GM23248 (cell line): ENCODE data around the gene AJM1. TPM values are rescaled to one million over a fixed set of nuclear protein-coding genes. Genes with fewer than 3 reads are reported as not detected.

Experiments used
- DNase-seq: peaks from one replicate; pipeline ENCODE4 v3.0.0-alpha.2; 2015
- H2AFZ ChIP-seq: fragments of 200-600 bp; sonication (generic); 2 replicates; pipeline ENCODE4 v1.6.1; 2016; ENCODE audit warnings: antibody characterized with exemption
- H3F3A ChIP-seq: fragments of 200-600 bp; sonication (generic); 2 replicates; pipeline ENCODE4 v1.6.1; 2016; ENCODE audit warnings: mild to moderate bottlenecking, antibody characterized with exemption, mixed run types; ENCODE audit not compliant: insufficient read depth
- H3K27ac ChIP-seq: fragments of 200-600 bp; sonication (generic); 2 replicates; pipeline ENCODE4 v1.5.1; 2016; ENCODE audit warnings: mild to moderate bottlenecking
- H3K27me3 ChIP-seq: fragments of 200-600 bp; sonication (generic); replicated peaks from 2 replicates; pipeline ENCODE4 v1.6.1; 2016; ENCODE audit warnings: mild to moderate bottlenecking; ENCODE audit not compliant: insufficient read depth
- H3K36me3 ChIP-seq: fragments of 200-600 bp; sonication (generic); 2 replicates; pipeline ENCODE4 v1.6.1; 2016; ENCODE audit warnings: low read depth, mild to moderate bottlenecking
- H3K4me1 ChIP-seq: fragments of 200-600 bp; sonication (generic); 2 replicates; pipeline ENCODE4 v1.6.1; 2016; ENCODE audit warnings: mild to moderate bottlenecking; ENCODE audit not compliant: insufficient read depth
- H3K4me2 ChIP-seq: fragments of 200-600 bp; sonication (generic); one replicate; pipeline ENCODE4 v1.6.1; 2016; ENCODE audit warnings: mild to moderate bottlenecking; ENCODE audit not compliant: unreplicated experiment
- H3K4me3 ChIP-seq: fragments of 200-600 bp; sonication (generic); 2 replicates; pipeline ENCODE4 v1.5.1; 2016; ENCODE audit warnings: mild to moderate bottlenecking
- H3K79me2 ChIP-seq: fragments of 200-600 bp; sonication (generic); 2 replicates; pipeline ENCODE4 v1.6.1; 2016; ENCODE audit warnings: mild to moderate bottlenecking; ENCODE audit not compliant: insufficient read depth
- H3K9ac ChIP-seq: fragments of 200-600 bp; sonication (generic); 2 replicates; pipeline ENCODE4 v1.6.1; 2016; ENCODE audit warnings: mild to moderate bottlenecking
- H3K9me2 ChIP-seq: fragments of 200-600 bp; sonication (generic); 2 replicates; pipeline ENCODE4 v1.6.1; 2016; ENCODE audit warnings: mixed run types, mild to moderate bottlenecking, moderate library complexity; ENCODE audit not compliant: insufficient read depth
- H3K9me3 ChIP-seq: fragments of 200-600 bp; sonication (generic); one replicate; pipeline ENCODE4 v1.6.1; 2017; ENCODE audit warnings: low read depth
- H4K20me1 ChIP-seq: fragments of 200-600 bp; sonication (generic); 2 replicates; pipeline ENCODE4 v1.6.0; 2016; ENCODE audit not compliant: insufficient read depth
- EZH2 ChIP-seq: fragments of 200-600 bp; sonication (generic); IDR thresholded peaks from 2 replicates; pipeline ENCODE4 v1.6.1; 2018; ENCODE audit warnings: antibody characterized with exemption, mild to moderate bottlenecking; ENCODE audit not compliant: insufficient read depth, poor library complexity, severe bottlenecking
- EZH2phosphoT487 ChIP-seq: fragments of 200-600 bp; sonication (generic); IDR thresholded peaks from 2 replicates; pipeline ENCODE4 v1.6.1; 2018; ENCODE audit warnings: antibody characterized with exemption, moderate library complexity, mild to moderate bottlenecking, low read depth; ENCODE audit not compliant: insufficient read depth
- WGBS, 2 experiments: methylation state at CpG; one replicate each; pipeline ENCODE4 v1.1.6; 2015 to 2017; ENCODE audit warnings: low lambda C conversion rate in 2 of 2, low coverage in 1 of 2; ENCODE audit errors: missing lambda C conversion rate in 2 of 2; 5-methylcytosine and 5-hydroxymethylcytosine counted together
- in situ Hi-C: fragments of 300-500 bp; cut with MboI; formaldehyde crosslinking; loops from 2 replicates; pipeline ENCODE4 v1.15.0; 2020
- polyA plus RNA-seq: library from polyadenylated mRNA; unstranded; fragments of >200 nt; fragmentation: Nextera tagmentation; extraction: Ambion mirVana; gene quantifications from 2 replicates; pipeline ENCODE4 v1.2.1, GENCODE V29; 2016
- total RNA-seq: library from RNA; depleted of rRNA; stranded (reverse); fragments of >200 nt; shearing (Covaris generic); gene quantifications from 2 replicates; pipeline ENCODE4 v1.2.3, GENCODE V29; 2014

The AJM1 gene
- total and polyA plus RNA-seq, 2 experiments from 2014 or later = 1.1 to 1.4 TPM

- no peak overlapping the region for H2AFZ ChIP-seq
- in situ Hi-C loops = no loop called here
- no peak overlapping the region for H3K4me2 ChIP-seq
Measured at GRCh38 chr9:136857166-136857565, 14.9 kb downstream of the AJM1 start.

GRCh38 chr9:136857581-136858412 is 15.5 kb downstream of the AJM1 start:
- Histone ChIP-seq H3K27ac (no peak overlapping the region), H2AFZ (no peak overlapping the region), H3F3A (no peaks in the 10 kb centered on the region), H3K9ac (no peak overlapping the region), H3K27me3 (no peaks in the 10 kb centered on the region), H3K9me2 (no peaks in the 10 kb centered on the region), H3K4me2 (no peak overlapping the region), H3K4me1 (no peaks in the 10 kb centered on the region), H3K9me3 (no peaks in the 10 kb centered on the region), H3K36me3 (peaks cover 6% of the 10 kb centered on the region; the same call in 1 of the 2 replicates), H4K20me1 (no peaks in the 10 kb centered on the region), H3K79me2 (peaks cover 1% of the 10 kb centered on the region; the same call in 1 of the 2 replicates), H3K4me3 (no peak overlapping the region)
- 80 to 88% methylated on average over 16 to 28 of the region's 29 CpGs for WGBS, 2 experiments
- no peak for TF ChIP-seq EZH2
- TF ChIP-seq EZH2phosphoT487 = no peak
- no peak for DNase-seq
- in situ Hi-C loops = no loop called here

More at GRCh38 chr9:136857166-136857565, 14.9 kb downstream of the AJM1 start:
- peaks cover under 1% of the 10 kb centered on the region; the same call in 1 of the 2 replicates for H3K36me3 ChIP-seq
- no peak for DNase-seq
- H3K9me3 ChIP-seq = no peaks in the 10 kb centered on the region
- H3K9ac ChIP-seq = no peak overlapping the region
- no peaks in the 10 kb centered on the region for H3F3A ChIP-seq
- H3K4me1 ChIP-seq = no peaks in the 10 kb centered on the region
- no peaks in the 10 kb centered on the region for H3K79me2 ChIP-seq
- H3K27me3 ChIP-seq = no peaks in the 10 kb centered on the region
- TF ChIP-seq EZH2phosphoT487 = no peak
- no peak for TF ChIP-seq EZH2
- H3K4me3 ChIP-seq = no peak overlapping the region
- H3K9me2 ChIP-seq = no peaks in the 10 kb centered on the region
- WGBS, 2 experiments = 96 to 97% methylated on average over 12 to 18 of the region's 19 CpGs
- no peak overlapping the region for H3K27ac ChIP-seq
- H4K20me1 ChIP-seq = no peaks in the 10 kb centered on the region

GRCh38 chr9:136858452-136858843 is 16.2 kb downstream of the AJM1 start:
- no peak overlapping the region for H3K9ac ChIP-seq
- H3K27me3 ChIP-seq = no peaks in the 10 kb centered on the region
- no peak overlapping the region for H3K27ac ChIP-seq
- H3K9me3 ChIP-seq = no peaks in the 10 kb centered on the region
- no peaks in the 10 kb centered on the region for H3K4me1 ChIP-seq
- DNase-seq = no peak
- no peak overlapping the region for H3K4me2 ChIP-seq
- 95 to 97% methylated on average over 13 to 15 of the region's 15 CpGs for WGBS, 2 experiments
- H3K9me2 ChIP-seq = no peaks in the 10 kb centered on the region
- H3K79me2 ChIP-seq = peaks cover 8% of the 10 kb centered on the region
- in situ Hi-C loops = no loop called here
- no peaks in the 10 kb centered on the region for H4K20me1 ChIP-seq
- no peak for TF ChIP-seq EZH2
- no peak for TF ChIP-seq EZH2phosphoT487
- H3F3A ChIP-seq = no peaks in the 10 kb centered on the region
- peaks cover 6% of the 10 kb centered on the region for H3K36me3 ChIP-seq
- no peak overlapping the region for H2AFZ ChIP-seq
- no peak overlapping the region for H3K4me3 ChIP-seq

GRCh38 chr9:136858844-136859757 is 16.8 kb downstream of the AJM1 start:
- Histone ChIP-seq H4K20me1 (no peaks in the 10 kb centered on the region), H3K4me1 (no peaks in the 10 kb centered on the region), H3K9me3 (no peaks in the 10 kb centered on the region), H3K27me3 (no peaks in the 10 kb centered on the region), H2AFZ (no peak overlapping the region), H3K9ac (peak overlapping the region; percentile 6; the same call in 1 of the 2 replicates), H3K4me3 (no peak overlapping the region), H3F3A (no peaks in the 10 kb centered on the region), H3K36me3 (peaks cover 6% of the 10 kb centered on the region), H3K4me2 (no peak overlapping the region), H3K9me2 (no peaks in the 10 kb centered on the region), H3K79me2 (peaks cover 14% of the 10 kb centered on the region), H3K27ac (peak overlapping the region; percentile 4)
- 45 to 55% methylated on average over 16 to 20 of the region's 20 CpGs for WGBS, 2 experiments
- TF ChIP-seq EZH2phosphoT487 = no peak
- TF ChIP-seq EZH2 = no peak
- DNase-seq = peak; percentile 81
- in situ Hi-C loops = no loop called here
